Lower leg skin (tissue), 3 donors: ENCODE results near the gene SYMPK.

Experiments used
- POLR2A ChIP-seq, 2 donors: fragments of 450-650 bp; IDR thresholded peaks; one replicate each; pipeline ENCODE4 v1.6.1; 2016 to 2017; ENCODE audit warnings: antibody characterized with exemption in 2 of 2, mild to moderate bottlenecking in 1 of 2, moderate library complexity in 1 of 2
- TF ChIP-seq, protein P1 (sequence below), 3 donors: fragments of 450-650 bp; IDR thresholded peaks; one replicate each; pipeline ENCODE4 v1.5.1; 2016; ENCODE audit warnings: antibody characterized with exemption in 3 of 3, mild to moderate bottlenecking in 3 of 3, moderate library complexity in 2 of 3

DNA sequence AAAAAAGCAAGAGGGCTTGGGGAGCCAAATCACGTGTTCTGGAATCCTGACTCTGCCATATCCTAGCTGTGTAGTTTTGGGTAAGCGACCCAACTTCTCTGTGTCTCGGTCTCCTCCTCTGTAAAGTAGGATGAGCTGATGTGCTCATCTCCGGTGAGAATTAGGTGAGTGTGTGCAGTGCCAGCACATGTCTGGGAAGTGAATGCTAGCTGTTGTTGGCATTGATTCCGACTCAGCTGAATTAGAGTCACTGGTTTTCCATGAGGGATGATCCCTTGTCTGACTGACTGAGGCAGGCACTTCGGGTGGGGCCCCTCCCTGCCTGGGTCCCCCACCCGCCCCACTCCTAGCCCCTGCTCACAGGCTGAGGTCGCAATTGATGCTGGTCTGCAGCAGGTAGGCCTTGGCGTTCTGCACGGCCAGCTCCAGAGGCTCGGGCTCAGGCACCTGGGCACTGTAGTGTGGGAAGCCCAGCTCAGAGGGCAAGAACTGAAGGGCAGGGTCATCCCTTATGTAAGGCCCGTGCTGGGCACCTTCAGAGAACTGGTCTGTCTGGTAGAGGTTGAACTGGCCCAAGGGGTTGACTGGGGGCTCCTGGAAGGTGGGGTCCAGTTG is 48.7 kb downstream of the SYMPK start:
- TF ChIP-seq, protein P1, sequence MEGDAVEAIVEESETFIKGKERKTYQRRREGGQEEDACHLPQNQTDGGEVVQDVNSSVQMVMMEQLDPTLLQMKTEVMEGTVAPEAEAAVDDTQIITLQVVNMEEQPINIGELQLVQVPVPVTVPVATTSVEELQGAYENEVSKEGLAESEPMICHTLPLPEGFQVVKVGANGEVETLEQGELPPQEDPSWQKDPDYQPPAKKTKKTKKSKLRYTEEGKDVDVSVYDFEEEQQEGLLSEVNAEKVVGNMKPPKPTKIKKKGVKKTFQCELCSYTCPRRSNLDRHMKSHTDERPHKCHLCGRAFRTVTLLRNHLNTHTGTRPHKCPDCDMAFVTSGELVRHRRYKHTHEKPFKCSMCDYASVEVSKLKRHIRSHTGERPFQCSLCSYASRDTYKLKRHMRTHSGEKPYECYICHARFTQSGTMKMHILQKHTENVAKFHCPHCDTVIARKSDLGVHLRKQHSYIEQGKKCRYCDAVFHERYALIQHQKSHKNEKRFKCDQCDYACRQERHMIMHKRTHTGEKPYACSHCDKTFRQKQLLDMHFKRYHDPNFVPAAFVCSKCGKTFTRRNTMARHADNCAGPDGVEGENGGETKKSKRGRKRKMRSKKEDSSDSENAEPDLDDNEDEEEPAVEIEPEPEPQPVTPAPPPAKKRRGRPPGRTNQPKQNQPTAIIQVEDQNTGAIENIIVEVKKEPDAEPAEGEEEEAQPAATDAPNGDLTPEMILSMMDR (IDR thresholded peaks at IDR 0.05) = no peak
- TF ChIP-seq POLR2A (IDR thresholded peaks at IDR 0.05) = no peak
